Stimulated activated CD4-positive, alpha-beta T cell treated with anti-CD3 and anti-CD28 coated beads, Interleukin-1b, Interleukin-23, amount 100 ng/mL, for 24 hours (primary cell): Measurements from ENCODE around the gene SYNE3.

Source experiments
- DNase-seq, 4 experiments: peaks; one replicate each; pipeline ENCODE4 v3.0.0-alpha.2; 2020; ENCODE audit warnings: low read depth in 4 of 4, low spot score in 1 of 4

The SYNE3 gene

GRCh38 chr14:95475540-95476240 is 40.8 kb downstream of the SYNE3 start:
- DNase-seq = no peak

- DNase-seq = no peak
These were observed 41.5 kb downstream of the SYNE3 start for GRCh38 chr14:95474941-95475340.

GRCh38 chr14:95474486-95474885 is 42.0 kb downstream of the SYNE3 start:
- no peak for DNase-seq

- DNase-seq = no peak
These were observed 43.6 kb downstream of the SYNE3 start for GRCh38 chr14:95472819-95473251.

GRCh38 chr14:95471476-95471875 is 45.0 kb downstream of the SYNE3 start:
- no peak for DNase-seq

- DNase-seq = no peak
These were observed 45.4 kb downstream of the SYNE3 start for GRCh38 chr14:95471016-95471415.

- no peak for DNase-seq
These were observed 47.3 kb downstream of the SYNE3 start for GRCh38 chr14:95469134-95469481.

GRCh38 chr14:95468448-95469133 is 47.9 kb downstream of the SYNE3 start:
- DNase-seq = no peak

- DNase-seq = no peak
These were observed 48.8 kb downstream of the SYNE3 start for GRCh38 chr14:95467657-95468056.

GRCh38 chr14:95467232-95467631 is 49.2 kb downstream of the SYNE3 start:
- no peak for DNase-seq
